SK-N-SH (cell line): Measurements from ENCODE around the gene NAT8L. TPM values are rescaled to one million over a fixed set of nuclear protein-coding genes. Genes with fewer than 3 reads are reported as not detected.

Experiments
- CTCF ChIA-PET: fragments of 300-600, 350-600 bp; formaldehyde crosslinking; extraction: SDS; loops from one replicate; lab custom pipeline; 2021; lab: Yijun Ruan, JAX
- POLR2A ChIA-PET: fragments of 350-600 bp; sonication (Branson Sonifier 250); formaldehyde crosslinking; extraction: SDS; loops from one replicate; lab custom pipeline; 2020; ENCODE audit warnings: antibody characterized with exemption, inconsistent platforms; lab: Yijun Ruan, JAX
- DNase-seq: peaks from one replicate; pipeline ENCODE4 v3.0.0; 2012
- H2AFZ ChIP-seq: fragments of 200-600 bp; sonication (generic); 2 replicates; pipeline ENCODE4 v1.8.1; 2016; ENCODE audit warnings: antibody characterized with exemption, mild to moderate bottlenecking, low read depth
- H3F3A ChIP-seq: fragments of 200-600 bp; sonication (generic); replicated peaks from 2 replicates; pipeline ENCODE3; 2016; ENCODE audit warnings: antibody characterized with exemption, mild to moderate bottlenecking; ENCODE audit not compliant: insufficient read depth
- H3K27ac ChIP-seq, 2 experiments: fragments of 200-500 bp in 1 of 2; fragments of 200-600 bp in 1 of 2; sonication (Bioruptor generic) in 1 of 2; sonication (generic), shearing (Covaris generic) in 1 of 2; 2 replicates each; pipeline versions ENCODE4 v1.5.1 to v1.6.1; 2014 to 2016; ENCODE audit warnings: low read depth in 2 of 2, inconsistent platforms in 1 of 2, low read length in 1 of 2, mild to moderate bottlenecking in 1 of 2, mixed read lengths in 1 of 2
- H3K27me3 ChIP-seq: fragments of 200-600 bp; sonication (generic), shearing (Covaris generic); 2 replicates; pipeline ENCODE4 v1.6.1; 2016; ENCODE audit warnings: mixed run types; ENCODE audit not compliant: insufficient read depth
- H3K36me3 ChIP-seq, 2 experiments: fragments of 200-500 bp in 1 of 2; fragments of 200-600 bp in 1 of 2; sonication (Bioruptor generic) in 1 of 2; sonication (generic) in 1 of 2; replicated peaks in 1 of 2; 2 replicates each; pipeline versions ENCODE3 to v1.5.1; 2014 to 2016; ENCODE audit warnings: low read length in 1 of 2, mild to moderate bottlenecking in 1 of 2; ENCODE audit not compliant: insufficient read depth in 2 of 2, control insufficient read depth in 1 of 2
- H3K4me1 ChIP-seq, 2 experiments: fragments of 200-500 bp in 1 of 2; fragments of 200-600 bp in 1 of 2; sonication (Bioruptor generic) in 1 of 2; sonication (generic), shearing (Covaris generic) in 1 of 2; 2 replicates each; pipeline versions ENCODE4 v1.5.1 to v1.6.1; 2014 to 2016; ENCODE audit warnings: low read depth in 1 of 2, low read length in 1 of 2, mixed run types in 1 of 2; ENCODE audit not compliant: insufficient read depth in 2 of 2, control insufficient read depth in 1 of 2
- H3K4me2 ChIP-seq: fragments of 200-600 bp; sonication (generic), shearing (Covaris generic); 2 replicates; pipeline ENCODE4 v1.6.1; 2017; ENCODE audit warnings: mixed run types
- H3K4me3 ChIP-seq, 2 experiments: fragments of 200-500 bp in 1 of 2; fragments of 200-600 bp in 1 of 2; sonication (Bioruptor generic) in 1 of 2; sonication (generic), shearing (Covaris generic) in 1 of 2; 2 replicates each; pipeline versions ENCODE4 v1.5.1 to v1.8.1; 2014 to 2016; ENCODE audit warnings: low read depth in 2 of 2, inconsistent platforms in 1 of 2, low read length in 1 of 2, mild to moderate bottlenecking in 1 of 2, mixed read lengths in 1 of 2, moderate library complexity in 1 of 2
- H3K79me2 ChIP-seq: fragments of 200-600 bp; sonication (generic); 2 replicates; pipeline ENCODE4 v1.8.1; 2017; ENCODE audit warnings: mild to moderate bottlenecking; ENCODE audit not compliant: insufficient read depth
- H3K9ac ChIP-seq: fragments of 200-600 bp; sonication (generic); 2 replicates; pipeline ENCODE4 v1.6.1; 2017; ENCODE audit warnings: mixed run types
- H3K9me2 ChIP-seq: fragments of 200-600 bp; sonication (generic); 2 replicates; pipeline ENCODE4 v1.6.1; 2017; ENCODE audit warnings: mixed run types
- H3K9me3 ChIP-seq: fragments of 200-600 bp; sonication (generic); 2 replicates; pipeline ENCODE4 v1.6.1; 2017; ENCODE audit warnings: mixed run types, mild to moderate bottlenecking, moderate library complexity
- H4K20me1 ChIP-seq: fragments of 200-600 bp; sonication (generic); 2 replicates; pipeline ENCODE4 v1.6.1; 2017; ENCODE audit warnings: mild to moderate bottlenecking, mixed run types; ENCODE audit not compliant: insufficient read depth
- FOSL2 ChIP-seq: IDR thresholded peaks from 2 replicates; pipeline ENCODE4 v1.4.0; 2012; ENCODE audit warnings: low read depth, mild to moderate bottlenecking, moderate library complexity, borderline replicate concordance
- FOXJ3 ChIP-seq: sonication (generic); formaldehyde crosslinking; IDR thresholded peaks from 2 replicates; pipeline ENCODE4 v1.5.1; 2020; ENCODE audit warnings: mild to moderate bottlenecking, missing genetic modification reagents
- GATA2 ChIP-seq: sonication (generic); formaldehyde crosslinking; IDR thresholded peaks from 2 replicates; pipeline ENCODE4 v1.5.0; 2020; ENCODE audit warnings: mild to moderate bottlenecking, missing genetic modification reagents
- JUND ChIP-seq: IDR thresholded peaks from 2 replicates; pipeline ENCODE4 v1.4.0; 2012
- MXI1 ChIP-seq: IDR thresholded peaks from 2 replicates; pipeline ENCODE4 v1.6.1; 2012; ENCODE audit warnings: mild to moderate bottlenecking, low read depth, low read length, improper control_type of control experiment
- RAD21 ChIP-seq: IDR thresholded peaks from 2 replicates; pipeline ENCODE4 v1.6.1; 2012; ENCODE audit warnings: mild to moderate bottlenecking, low read length
- RXRA ChIP-seq: IDR thresholded peaks from 2 replicates; pipeline ENCODE4 v1.4.0; 2012; ENCODE audit warnings: low read depth, mild to moderate bottlenecking, borderline replicate concordance
- TAF1 ChIP-seq: IDR thresholded peaks from 2 replicates; pipeline ENCODE4 v1.6.1; 2012; ENCODE audit warnings: low read depth, mild to moderate bottlenecking, low read length, moderate library complexity, borderline replicate concordance
- TEAD4 ChIP-seq: IDR thresholded peaks from 2 replicates; pipeline ENCODE4 v1.4.0; 2012; ENCODE audit warnings: mild to moderate bottlenecking, borderline replicate concordance; ENCODE audit not compliant: insufficient read depth
- WGBS: methylation state at CpG from one replicate; pipeline ENCODE4 v1.1.6; 2017; ENCODE audit warnings: low lambda C conversion rate; 5-methylcytosine and 5-hydroxymethylcytosine counted together
- polyA plus RNA-seq, 3 experiments: library from polyadenylated mRNA; depleted of rRNA; stranded (reverse); fragments of >200 nt; gene quantifications; 2 replicates each; pipeline ENCODE4 v1.2.3, GENCODE V29; 2012
- TF ChIP-seq, protein P1 (sequence below): IDR thresholded peaks from 2 replicates; pipeline ENCODE4 v1.4.0; 2012; ENCODE audit warnings: low read depth, borderline replicate concordance
- TF ChIP-seq, protein P2 (sequence below): IDR thresholded peaks from 2 replicates; pipeline ENCODE4 v1.6.1; 2012; ENCODE audit warnings: mild to moderate bottlenecking, low read depth, low read length, moderate library complexity
- TF ChIP-seq, protein P3 (sequence below): IDR thresholded peaks from 2 replicates; pipeline ENCODE4 v1.4.0; 2012; ENCODE audit warnings: low read depth, borderline replicate concordance

Gene NAT8L
- polyA plus RNA-seq, 1 of the 3 experiments (the other 2 are of a cell fraction) = 0.43 TPM

DNA sequence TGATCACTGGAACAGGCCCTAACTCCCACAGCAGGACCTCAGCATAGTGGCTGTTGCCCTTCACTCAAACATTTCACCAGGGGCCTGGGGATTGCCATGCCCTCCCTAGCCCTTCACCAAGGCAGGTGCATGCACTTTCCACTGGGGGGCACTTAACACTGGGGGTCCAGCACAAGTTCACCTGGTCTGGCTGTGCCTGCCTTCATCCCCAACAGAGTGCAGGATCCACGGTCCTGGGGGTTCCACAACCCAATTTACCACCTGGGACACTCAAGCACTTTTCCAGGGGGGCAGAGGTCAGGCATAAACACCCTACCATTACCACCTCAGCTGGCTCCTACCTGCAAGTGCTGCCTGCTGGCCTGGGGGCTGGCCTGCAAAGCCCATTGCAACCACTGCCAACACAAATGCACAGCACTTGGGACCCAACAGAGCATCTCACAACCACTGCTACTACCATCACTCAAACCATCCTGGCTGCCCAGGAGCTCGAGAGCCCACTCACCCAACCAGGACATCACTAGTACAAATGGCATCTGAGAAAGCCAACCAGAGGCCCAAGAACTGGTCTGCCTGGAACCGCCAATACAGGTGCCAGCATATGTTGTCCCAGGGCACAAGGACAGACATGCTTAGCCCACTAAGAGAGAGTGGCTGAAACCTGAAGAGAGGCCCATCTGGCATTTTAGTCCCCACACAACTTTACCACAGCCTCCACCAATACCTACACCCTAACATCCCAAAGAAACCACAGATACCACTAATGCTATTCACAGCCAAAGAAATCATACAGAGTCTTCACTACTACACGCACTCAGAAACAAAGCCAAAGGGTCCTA is 43.1 kb downstream of the NAT8L start:
- DNase-seq = no peak
- Histone ChIP-seq H3K9ac (no peak overlapping the region), H4K20me1 (no peaks in the 10 kb centered on the region), H3K4me1 (no peaks in the 10 kb centered on the region), H3K4me3 (no peak overlapping the region), H2AFZ (no peak overlapping the region), H3K9me2 (no peaks in the 10 kb centered on the region), H3K27me3 (no peaks in the 10 kb centered on the region), H3K79me2 (no peaks in the 10 kb centered on the region), H3K36me3 (no peaks in the 10 kb centered on the region), H3K27ac (no peak overlapping the region), H3K4me2 (no peak overlapping the region), H3F3A (no peaks in the 10 kb centered on the region), H3K9me3 (no peaks in the 10 kb centered on the region)
- CTCF ChIA-PET = no interaction called here
- POLR2A ChIA-PET = no interaction called here
- no peak for TF ChIP-seq TEAD4
- no peak for TF ChIP-seq FOXJ3 (CRISPR knock-in tag)
- TF ChIP-seq, protein P1, sequence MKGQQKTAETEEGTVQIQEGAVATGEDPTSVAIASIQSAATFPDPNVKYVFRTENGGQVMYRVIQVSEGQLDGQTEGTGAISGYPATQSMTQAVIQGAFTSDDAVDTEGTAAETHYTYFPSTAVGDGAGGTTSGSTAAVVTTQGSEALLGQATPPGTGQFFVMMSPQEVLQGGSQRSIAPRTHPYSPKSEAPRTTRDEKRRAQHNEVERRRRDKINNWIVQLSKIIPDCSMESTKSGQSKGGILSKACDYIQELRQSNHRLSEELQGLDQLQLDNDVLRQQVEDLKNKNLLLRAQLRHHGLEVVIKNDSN = no peak
- TF ChIP-seq RXRA = no peak
- TF ChIP-seq, protein P2, sequence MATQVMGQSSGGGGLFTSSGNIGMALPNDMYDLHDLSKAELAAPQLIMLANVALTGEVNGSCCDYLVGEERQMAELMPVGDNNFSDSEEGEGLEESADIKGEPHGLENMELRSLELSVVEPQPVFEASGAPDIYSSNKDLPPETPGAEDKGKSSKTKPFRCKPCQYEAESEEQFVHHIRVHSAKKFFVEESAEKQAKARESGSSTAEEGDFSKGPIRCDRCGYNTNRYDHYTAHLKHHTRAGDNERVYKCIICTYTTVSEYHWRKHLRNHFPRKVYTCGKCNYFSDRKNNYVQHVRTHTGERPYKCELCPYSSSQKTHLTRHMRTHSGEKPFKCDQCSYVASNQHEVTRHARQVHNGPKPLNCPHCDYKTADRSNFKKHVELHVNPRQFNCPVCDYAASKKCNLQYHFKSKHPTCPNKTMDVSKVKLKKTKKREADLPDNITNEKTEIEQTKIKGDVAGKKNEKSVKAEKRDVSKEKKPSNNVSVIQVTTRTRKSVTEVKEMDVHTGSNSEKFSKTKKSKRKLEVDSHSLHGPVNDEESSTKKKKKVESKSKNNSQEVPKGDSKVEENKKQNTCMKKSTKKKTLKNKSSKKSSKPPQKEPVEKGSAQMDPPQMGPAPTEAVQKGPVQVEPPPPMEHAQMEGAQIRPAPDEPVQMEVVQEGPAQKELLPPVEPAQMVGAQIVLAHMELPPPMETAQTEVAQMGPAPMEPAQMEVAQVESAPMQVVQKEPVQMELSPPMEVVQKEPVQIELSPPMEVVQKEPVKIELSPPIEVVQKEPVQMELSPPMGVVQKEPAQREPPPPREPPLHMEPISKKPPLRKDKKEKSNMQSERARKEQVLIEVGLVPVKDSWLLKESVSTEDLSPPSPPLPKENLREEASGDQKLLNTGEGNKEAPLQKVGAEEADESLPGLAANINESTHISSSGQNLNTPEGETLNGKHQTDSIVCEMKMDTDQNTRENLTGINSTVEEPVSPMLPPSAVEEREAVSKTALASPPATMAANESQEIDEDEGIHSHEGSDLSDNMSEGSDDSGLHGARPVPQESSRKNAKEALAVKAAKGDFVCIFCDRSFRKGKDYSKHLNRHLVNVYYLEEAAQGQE = no peak
- no peak for TF ChIP-seq FOSL2
- WGBS = 31% methylated on average over 3 of the region's 4 CpGs

DNA sequence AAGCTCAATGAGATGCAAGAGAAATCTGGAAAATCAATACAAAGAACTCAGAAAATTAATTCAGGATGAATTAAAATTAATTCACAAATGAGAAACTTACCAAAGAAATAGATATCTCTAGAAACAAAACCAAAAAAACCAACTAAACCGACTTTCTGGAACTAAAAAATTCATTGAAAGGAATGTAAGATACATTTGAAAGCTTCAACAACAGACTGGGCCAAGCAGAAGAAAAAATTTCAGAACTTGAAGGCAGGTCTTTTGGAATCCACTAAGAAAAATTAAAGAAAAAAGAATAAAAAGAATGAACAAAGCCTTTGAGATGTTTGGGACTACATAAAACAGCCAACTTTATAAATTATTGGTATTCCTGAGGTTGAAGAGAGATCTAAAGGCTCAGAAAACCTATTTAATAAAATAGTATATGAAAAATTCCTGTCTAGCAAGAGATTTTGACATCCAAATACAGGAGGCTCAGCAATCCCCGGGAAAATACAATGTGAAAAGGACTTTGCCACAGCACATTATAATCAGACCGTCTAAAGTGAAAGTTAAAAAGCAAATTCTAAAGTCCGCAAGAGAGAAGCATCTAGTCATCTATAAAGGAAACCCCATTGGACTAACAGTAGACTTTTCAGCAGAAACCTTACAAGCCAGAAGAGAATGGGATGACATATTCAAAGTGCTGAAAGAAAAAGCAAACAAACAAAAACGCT is 44.2 kb downstream of the NAT8L start:
- Histone ChIP-seq H3K27ac (no peak overlapping the region), H4K20me1 (no peaks in the 10 kb centered on the region), H3K4me1 (no peaks in the 10 kb centered on the region), H3F3A (no peaks in the 10 kb centered on the region), H3K4me3 (no peak overlapping the region), H3K9me3 (no peaks in the 10 kb centered on the region), H3K4me2 (no peak overlapping the region), H2AFZ (no peak overlapping the region), H3K27me3 (no peaks in the 10 kb centered on the region), H3K36me3 (no peaks in the 10 kb centered on the region), H3K79me2 (no peaks in the 10 kb centered on the region), H3K9ac (no peak overlapping the region), H3K9me2 (no peaks in the 10 kb centered on the region)
- DNase-seq = no peak
- 32% methylated on average over 5 of the region's 5 CpGs for WGBS
- ChIA-PET POLR2A (no interaction called here), CTCF (no interaction called here)
- TF ChIP-seq RXRA (no peak), JUND (no peak), GATA2 (no peak), TAF1 (no peak), RAD21 (no peak), MXI1 (no peak)
- TF ChIP-seq, protein P3, sequence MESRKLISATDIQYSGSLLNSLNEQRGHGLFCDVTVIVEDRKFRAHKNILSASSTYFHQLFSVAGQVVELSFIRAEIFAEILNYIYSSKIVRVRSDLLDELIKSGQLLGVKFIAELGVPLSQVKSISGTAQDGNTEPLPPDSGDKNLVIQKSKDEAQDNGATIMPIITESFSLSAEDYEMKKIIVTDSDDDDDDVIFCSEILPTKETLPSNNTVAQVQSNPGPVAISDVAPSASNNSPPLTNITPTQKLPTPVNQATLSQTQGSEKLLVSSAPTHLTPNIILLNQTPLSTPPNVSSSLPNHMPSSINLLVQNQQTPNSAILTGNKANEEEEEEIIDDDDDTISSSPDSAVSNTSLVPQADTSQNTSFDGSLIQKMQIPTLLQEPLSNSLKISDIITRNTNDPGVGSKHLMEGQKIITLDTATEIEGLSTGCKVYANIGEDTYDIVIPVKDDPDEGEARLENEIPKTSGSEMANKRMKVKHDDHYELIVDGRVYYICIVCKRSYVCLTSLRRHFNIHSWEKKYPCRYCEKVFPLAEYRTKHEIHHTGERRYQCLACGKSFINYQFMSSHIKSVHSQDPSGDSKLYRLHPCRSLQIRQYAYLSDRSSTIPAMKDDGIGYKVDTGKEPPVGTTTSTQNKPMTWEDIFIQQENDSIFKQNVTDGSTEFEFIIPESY = no peak
